ENCODE results near the gene MBTPS1.

The MBTPS1 gene

DNA sequence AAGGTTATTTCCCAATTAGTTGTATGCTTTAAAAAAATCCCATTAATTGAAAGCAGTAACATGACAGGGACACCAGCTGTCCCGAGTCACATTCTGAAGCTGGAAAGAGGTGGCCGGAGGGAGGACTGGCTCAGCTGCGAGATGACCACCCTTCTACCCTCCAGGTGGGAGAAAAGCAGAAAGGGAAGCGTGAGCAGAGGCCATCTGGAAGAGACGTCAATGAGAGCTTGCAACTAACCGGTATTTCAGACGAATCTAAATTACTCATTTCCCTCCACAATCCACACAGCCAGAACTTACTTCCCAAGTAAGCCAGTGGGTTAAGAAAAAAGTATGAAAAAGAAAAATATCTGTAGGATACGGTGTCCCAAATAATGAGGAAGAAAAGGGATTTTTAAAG, 45.6 kb downstream of the MBTPS1 start:
- DNase-seq, result no peak

DNA sequence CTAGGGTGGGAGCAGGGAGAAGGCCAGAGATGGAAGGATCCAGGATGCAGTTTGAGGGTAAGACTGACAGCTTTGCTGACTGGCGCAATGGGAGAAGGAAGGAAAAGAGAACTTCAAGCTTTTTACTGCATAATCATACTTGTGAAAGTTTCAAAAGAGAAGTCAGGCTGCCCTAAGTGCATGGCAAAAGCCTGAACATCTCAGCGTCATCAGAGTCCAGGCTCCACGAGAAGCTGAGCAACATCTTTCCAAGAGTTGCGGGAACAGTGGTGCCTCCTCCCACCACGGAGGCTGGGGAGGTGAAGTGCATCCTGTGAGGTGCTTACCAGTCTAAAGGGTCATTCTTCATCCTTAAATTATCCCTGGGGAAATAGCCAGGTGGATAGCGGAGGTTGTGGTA, 47.2 kb downstream of the MBTPS1 start:
- no peak for DNase-seq

- no peak for DNase-seq
Measured at GRCh38 chr16:84068783-84069462, 47.8 kb downstream of the MBTPS1 start.

DNA sequence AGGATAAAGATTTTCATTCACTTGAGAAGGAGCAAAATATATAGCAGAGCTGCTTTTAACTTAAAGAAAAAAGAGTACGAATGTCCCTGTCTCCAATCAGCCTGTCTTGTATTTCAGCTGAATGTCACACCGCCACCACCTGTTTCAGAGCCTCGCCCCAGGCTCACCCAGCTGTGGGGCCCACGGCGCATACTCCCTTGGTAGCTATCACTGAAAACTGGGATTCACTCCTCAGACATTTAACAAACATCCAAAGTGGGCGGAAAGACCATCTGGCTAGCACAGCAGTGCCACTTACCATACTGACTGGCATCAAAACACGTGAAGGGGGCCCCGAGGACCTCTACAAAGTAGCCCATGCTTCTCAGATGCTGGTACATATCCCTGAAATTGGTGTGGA, 48.7 kb downstream of the MBTPS1 start:
- no peak for DNase-seq

- DNase-seq, result no peak
Measured at GRCh38 chr16:84067640-84068039, 49.1 kb downstream of the MBTPS1 start.

DNA sequence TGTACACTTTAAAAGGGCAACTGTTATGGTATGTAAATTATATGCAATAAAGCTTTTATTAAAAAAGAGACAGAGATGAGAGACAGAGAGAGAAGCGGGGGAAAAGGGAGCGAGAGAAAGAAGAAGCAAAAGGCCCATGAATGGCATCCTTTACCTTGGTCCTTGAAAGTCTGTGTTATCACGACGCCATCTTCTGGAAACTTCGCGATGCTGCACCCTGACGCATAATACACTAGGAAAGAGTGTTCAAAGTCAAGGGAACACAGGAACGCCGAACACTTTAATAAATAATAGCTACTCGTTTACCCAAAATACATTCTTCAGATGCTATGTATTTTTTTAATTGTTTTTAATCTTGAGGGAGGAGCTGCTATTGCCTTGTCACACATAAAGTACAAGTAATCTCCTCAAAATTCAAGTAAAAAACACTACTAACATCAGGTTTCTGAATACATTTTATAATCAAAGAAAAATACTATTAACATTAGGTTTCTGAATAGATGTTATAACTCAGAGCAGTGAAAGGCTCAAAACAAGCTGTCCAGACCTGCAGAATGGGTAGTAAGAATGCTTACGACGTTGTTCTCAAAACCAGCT, 51.1 kb downstream of the MBTPS1 start:
- peak; percentile 26 for DNase-seq

DNA sequence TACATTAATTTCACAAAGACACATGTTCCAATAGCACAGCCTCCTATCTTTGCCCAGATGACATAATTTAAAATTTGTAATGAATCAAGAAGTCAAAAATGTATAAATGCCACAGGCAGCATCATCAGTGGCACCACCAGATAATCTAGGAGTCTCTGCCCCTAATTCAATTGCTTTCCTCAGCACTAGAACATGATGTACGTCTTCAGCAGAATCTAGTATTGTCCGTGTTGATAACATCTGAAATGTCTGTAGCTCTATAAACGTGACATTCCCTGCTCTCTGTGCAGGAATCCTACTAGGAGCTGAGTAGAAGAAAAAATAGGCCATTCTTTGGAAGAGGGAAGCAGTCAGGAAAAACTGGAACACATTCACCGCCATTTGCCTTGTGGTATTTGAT, 52.8 kb downstream of the MBTPS1 start:
- no peak for DNase-seq

DNA sequence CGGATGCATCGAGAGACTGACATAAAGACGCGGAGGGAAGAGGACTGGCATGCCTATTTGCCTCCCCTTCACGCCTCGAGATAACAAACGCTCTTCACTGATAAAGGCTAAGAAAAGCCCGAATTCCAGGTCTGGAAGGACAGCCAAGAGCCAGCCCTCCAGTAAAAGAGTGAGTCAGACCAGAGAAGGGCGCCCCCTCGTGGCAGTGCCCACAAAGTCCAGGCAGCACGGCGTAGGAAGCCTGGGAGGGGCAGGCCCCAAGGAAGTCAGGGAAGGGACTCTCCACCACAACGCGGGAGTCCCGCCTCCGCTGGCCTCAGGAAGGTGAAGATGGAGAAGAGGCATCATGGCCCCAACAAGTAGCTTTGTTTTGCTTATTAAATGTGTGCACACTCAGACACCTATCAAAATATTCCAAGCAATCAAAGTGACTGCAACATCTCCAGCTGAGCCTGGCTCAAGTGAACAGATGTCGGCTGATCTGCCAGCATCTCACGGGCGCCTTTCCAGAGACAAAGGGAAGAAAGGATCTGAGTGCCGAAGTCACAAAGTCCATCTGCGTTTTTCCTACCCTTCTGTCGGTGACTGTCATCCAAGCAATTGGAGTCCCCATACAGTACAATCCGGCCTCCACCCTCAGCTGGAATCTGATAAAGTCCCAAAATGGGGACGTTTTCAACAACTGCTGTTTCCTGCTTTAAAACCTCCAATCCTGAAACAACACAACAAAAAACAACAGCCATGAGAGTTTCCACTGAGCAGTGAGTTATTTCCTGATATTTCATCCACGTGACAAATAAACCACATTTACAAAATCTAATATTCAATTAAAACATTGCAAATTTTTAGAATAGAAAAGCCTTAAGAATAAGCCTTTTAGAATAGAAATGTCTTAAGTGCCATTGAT, 53.8 kb downstream of the MBTPS1 start:
- peak; percentile 41 for DNase-seq

DNA sequence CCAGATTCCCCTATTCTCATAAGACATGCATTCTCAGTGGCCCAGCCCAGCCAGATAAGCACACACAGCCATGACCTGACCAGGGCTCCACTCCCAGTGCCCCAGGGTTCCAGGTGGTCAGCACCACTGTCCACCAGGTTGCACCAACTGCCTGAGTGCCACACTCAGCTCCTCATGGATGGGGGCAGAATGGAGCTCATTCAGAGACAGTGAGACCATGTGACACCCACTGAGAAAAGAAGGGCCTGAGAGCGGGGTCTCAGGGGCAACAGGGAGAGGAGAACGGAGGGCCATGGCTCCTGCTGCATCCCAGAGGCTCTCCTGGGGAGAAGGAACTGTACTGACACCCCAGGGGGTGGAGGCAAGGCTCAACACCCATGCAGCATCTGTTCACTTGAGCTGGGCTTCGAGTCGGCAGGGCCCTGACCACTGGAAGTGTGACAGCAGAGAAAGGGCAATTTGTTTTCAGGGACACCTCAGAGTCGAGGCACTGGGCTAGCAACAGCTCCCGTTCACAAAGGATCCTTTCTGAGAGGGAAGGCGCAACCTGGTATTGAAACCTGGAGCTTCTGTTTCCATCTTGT, 55.4 kb downstream of the MBTPS1 start:
- no peak for DNase-seq

DNA sequence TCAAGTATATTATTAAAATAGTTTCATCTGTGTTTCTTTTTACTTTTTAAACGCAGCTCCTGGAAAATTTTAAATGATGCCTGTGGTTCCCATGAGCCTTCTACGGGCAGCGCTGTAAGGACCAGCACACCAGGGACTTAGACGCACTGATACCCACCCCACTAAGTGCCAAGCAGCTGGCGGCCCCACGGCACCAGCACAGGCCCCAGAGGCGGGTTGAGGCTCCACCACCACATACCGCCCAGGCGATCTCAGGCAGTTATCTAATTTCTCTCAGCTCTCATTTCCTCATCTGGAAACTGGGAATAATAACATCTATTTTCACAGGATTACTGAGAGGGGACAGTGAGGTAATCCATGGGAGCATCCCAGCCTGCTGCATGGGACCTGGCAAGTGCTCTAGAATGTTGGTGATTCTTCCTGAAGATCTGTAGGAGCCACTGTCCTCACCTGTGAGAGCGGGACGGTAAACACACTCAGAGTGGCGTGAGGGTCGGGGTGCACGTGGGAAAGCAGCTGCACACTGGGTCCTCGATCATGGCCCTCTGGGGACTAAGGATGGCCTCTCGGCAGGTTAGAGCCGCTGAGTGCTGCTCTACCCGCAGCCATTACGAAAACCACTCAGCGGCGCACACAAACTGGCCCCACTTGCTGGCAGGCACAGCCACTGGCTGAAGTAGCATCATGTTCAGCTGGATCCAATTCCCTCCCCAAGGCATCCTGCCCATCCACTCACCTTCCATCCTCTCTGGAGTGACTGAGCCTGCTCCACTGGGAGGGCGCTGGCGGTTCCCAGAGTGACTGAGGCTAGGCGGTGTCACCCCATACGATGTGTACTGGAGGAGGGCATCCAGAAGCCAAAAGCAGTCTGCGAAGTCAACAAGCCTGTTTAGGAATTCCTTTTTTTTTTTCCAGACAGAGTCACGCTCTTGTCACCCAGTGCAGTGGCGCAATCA, 56.5 kb downstream of the MBTPS1 start:
- no peak for DNase-seq

DNA sequence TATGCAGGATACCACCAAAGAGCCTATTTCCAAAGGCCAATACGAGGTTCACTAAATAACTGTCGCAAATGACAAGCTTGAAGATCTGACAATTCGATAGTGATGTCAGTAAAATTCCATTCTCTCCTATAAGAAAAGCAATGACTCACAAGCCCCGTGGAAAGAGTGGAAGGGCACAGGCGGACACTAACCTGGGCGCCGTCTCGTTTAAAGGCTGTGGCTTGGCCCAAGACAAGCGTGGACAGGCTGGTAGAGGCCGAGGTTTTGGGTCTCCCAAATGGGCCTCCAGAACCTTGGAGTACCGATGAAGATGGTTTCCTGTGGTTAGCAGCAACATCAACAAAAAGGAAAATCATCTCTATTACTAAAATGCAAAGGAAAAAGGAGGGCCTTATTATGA, 57.6 kb downstream of the MBTPS1 start:
- DNase-seq, result no peak

- no peak for DNase-seq
Measured at GRCh38 chr16:84058664-84059063, 58.1 kb downstream of the MBTPS1 start.

- DNase-seq, result no peak
Measured at GRCh38 chr16:84058211-84058610, 58.5 kb downstream of the MBTPS1 start.

GRCh38 chr16:84056933-84057332, 59.8 kb downstream of the MBTPS1 start:
- DNase-seq, result no peak

DNA sequence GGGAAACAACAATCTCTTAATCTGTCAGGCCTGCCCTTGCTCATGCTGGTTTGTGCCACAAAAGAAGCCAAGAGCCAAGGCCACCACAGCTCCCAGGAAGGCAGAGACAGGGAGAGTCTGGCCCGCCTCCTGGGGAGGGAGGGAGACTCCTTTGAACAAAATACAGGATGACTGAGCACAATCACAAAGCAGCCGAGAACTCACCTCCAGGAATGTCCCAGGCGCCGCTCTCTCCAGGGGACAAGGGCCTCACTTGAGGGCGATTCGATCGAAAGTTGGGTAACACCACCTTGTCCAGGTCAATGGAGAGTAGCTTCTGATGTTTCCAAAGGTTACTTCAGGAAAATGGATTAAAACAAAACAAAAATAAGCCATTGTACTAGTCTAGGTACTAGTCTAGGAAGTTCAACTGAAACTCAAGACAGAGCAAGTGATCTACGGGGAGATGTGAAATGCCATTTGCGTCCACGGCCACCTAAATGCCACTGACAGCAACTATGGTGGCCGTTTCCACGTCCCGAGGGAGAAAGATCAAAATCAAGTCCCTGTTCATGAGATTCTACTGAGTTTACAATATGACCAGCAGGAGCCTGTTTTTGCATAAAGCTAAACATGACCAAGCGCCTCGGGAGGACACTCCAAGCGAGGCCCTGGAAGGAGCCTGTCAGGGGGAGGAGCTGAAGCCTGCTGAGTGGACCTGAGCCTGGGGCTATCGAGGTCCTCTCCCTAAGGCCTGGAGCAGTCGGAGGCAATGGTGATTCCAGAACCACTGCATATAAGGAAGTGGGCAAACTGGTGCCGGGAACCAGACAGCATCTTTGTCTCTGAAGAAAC, 60.7 kb downstream of the MBTPS1 start:
- no peak for DNase-seq

- DNase-seq, result no peak
Measured at GRCh38 chr16:84055366-84055765, 61.4 kb downstream of the MBTPS1 start.

- no peak for DNase-seq
Measured at GRCh38 chr16:84054916-84055315, 61.8 kb downstream of the MBTPS1 start.

DNA sequence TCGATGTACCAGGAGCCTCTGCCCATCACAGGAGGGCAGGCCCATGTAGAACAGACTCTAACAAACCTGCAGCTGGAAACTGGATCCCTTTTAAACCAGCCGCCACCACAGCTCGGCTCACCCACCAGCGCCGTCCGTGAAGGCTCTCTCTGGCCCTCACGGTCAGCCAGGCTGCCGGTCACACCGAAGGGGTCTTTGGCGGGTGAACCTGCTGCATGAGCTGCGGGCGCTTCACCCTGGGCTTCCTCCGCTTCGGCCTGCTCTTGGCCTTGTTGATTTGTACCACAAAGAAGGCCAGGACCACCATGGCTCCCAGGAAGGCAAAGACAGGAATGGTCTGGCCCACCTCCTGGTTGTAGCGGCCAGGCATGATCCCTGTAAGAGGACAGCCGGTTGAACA, 62.5 kb downstream of the MBTPS1 start:
- no peak for DNase-seq

- DNase-seq, result no peak
Measured at GRCh38 chr16:84053237-84053636, 63.5 kb downstream of the MBTPS1 start.

GRCh38 chr16:84052071-84052622, 64.6 kb downstream of the MBTPS1 start:
- no peak for DNase-seq

DNA sequence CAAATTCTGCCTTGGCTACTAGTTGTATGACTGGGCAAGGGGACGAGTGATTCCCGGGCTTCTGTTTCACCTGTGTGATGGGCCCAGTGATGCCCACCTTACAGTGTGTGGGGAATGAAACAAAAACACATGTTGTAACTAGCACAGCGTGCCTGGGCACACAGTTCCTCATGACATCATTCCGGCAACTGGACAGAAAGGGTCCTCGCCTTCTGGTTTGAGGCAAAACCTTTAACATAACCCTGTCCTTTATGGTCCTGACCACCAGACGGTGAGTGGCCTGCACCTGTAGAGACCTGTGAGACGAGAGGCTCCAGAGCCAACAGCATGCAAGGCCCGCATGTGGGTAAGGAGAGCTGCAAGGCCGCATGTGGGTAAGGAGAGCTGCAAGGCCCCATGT, 66.4 kb downstream of the MBTPS1 start:
- no peak for DNase-seq
